Right atrium auricular region (tissue), 2 donors: ENCODE results near the gene ELF2. TPM values are rescaled to one million over a fixed set of nuclear protein-coding genes. Genes with fewer than 3 reads are reported as not detected.

ENCODE experiments used
- DNase-seq: peaks from one replicate; pipeline ENCODE4 v3.0.0-alpha.2; 2019; ENCODE audit warnings: low spot score
- H3K27ac ChIP-seq, 2 donors: fragments of 200-600 bp; sonication (generic); 1 replicate in 1 of 2; 2 replicates in 1 of 2; pipeline ENCODE4 v1.5.1; 2016 to 2019
- H3K27me3 ChIP-seq, 2 donors: fragments of 200-600 bp; sonication (generic); one replicate each; pipeline versions ENCODE4 v1.5.1 to v1.6.0; 2017 to 2019
- H3K36me3 ChIP-seq: fragments of 200-600 bp; sonication (generic); one replicate; pipeline ENCODE4 v1.5.1; 2016
- H3K4me1 ChIP-seq, 2 donors: fragments of 200-600 bp; sonication (generic); one replicate each; pipeline versions ENCODE4 v1.5.1 to v1.6.0; 2017 to 2019
- H3K4me3 ChIP-seq, 2 donors: fragments of 200-600 bp; sonication (generic); 1 replicate in 1 of 2; 2 replicates in 1 of 2; pipeline ENCODE4 v1.5.1; 2017 to 2019; ENCODE audit warnings: mild to moderate bottlenecking in 1 of 2, moderate library complexity in 1 of 2
- H3K9me3 ChIP-seq, 2 donors: fragments of 200-600 bp; sonication (generic); one replicate each; pipeline ENCODE4 v1.5.1; 2019
- CTCF ChIP-seq, 2 donors: fragments of 200-600 bp; sonication (generic); IDR thresholded peaks; one replicate each; pipeline ENCODE4 v1.5.1; 2019; ENCODE audit warnings: antibody characterized with exemption in 2 of 2
- total RNA-seq, 2 donors: library from RNA; depleted of rRNA; stranded (reverse); fragments of >200 nt; gene quantifications; one replicate each; pipeline ENCODE4 v1.1.0, GENCODE V29; 2016

Gene ELF2
- total RNA-seq, 2 donors from 2014 or later = 32.2 to 32.3 TPM

GRCh38 chr4:139085141-139085540 lies 91.9 kb downstream of the ELF2 start:
- peak overlapping the region; percentile 94 to 97 for H3K27ac ChIP-seq
- no peak for DNase-seq
- peak in 1 of 2 donors; percentile 41 for TF ChIP-seq CTCF (IDR thresholded peaks at IDR 0.05)
- no peaks in the 10 kb centered on the region for H3K27me3 ChIP-seq
- peaks cover 0 to 26% of the 10 kb centered on the region in 2 donors for H3K4me1 ChIP-seq
- no peaks in the 10 kb centered on the region for H3K9me3 ChIP-seq
- H3K36me3 ChIP-seq = no peaks in the 10 kb centered on the region
- H3K4me3 ChIP-seq = peak overlapping the region; percentile 72 to 74

GRCh38 chr4:139084804-139085093 lies 92.3 kb downstream of the ELF2 start:
- Histone ChIP-seq H3K27ac (peak overlapping the region; percentile 94 to 97), H3K4me3 (peak overlapping the region; percentile 72 to 74), H3K36me3 (no peaks in the 10 kb centered on the region), H3K27me3 (no peaks in the 10 kb centered on the region), H3K9me3 (no peaks in the 10 kb centered on the region), H3K4me1 (peaks cover 0 to 28% of the 10 kb centered on the region in 2 donors)
- TF ChIP-seq CTCF (IDR thresholded peaks at IDR 0.05) = no peak
- no peak for DNase-seq

- H3K9me3 ChIP-seq = no peaks in the 10 kb centered on the region
- peak overlapping the region; percentile 94 to 97 for H3K27ac ChIP-seq
- no peaks in the 10 kb centered on the region for H3K27me3 ChIP-seq
- no peaks in the 10 kb centered on the region for H3K36me3 ChIP-seq
- TF ChIP-seq CTCF (IDR thresholded peaks at IDR 0.05) = peak; percentile 18 to 61
- peaks cover 0 to 34% of the 10 kb centered on the region in 2 donors for H3K4me1 ChIP-seq
- H3K4me3 ChIP-seq = peak overlapping the region; percentile 72 to 74
- DNase-seq = peak; percentile 89
Observed at GRCh38 chr4:139083956-139084803, 92.8 kb downstream of the ELF2 start.

GRCh38 chr4:139083607-139083955 lies 93.4 kb downstream of the ELF2 start:
- Histone ChIP-seq H3K36me3 (no peaks in the 10 kb centered on the region), H3K27me3 (no peaks in the 10 kb centered on the region), H3K9me3 (no peaks in the 10 kb centered on the region), H3K4me1 (peaks cover 0 to 36% of the 10 kb centered on the region in 2 donors), H3K27ac (peak overlapping the region; percentile 94 to 97), H3K4me3 (peak overlapping the region; percentile 72 to 74)
- peak; percentile 63 for DNase-seq
- peak in 1 of 2 donors; percentile 42 for TF ChIP-seq CTCF (IDR thresholded peaks at IDR 0.05)

GRCh38 chr4:139082750-139083606 lies 94.0 kb downstream of the ELF2 start:
- Histone ChIP-seq H3K36me3 (no peaks in the 10 kb centered on the region), H3K27ac (peak overlapping the region; percentile 94 to 97), H3K4me3 (peak overlapping the region; percentile 72 to 74), H3K27me3 (no peaks in the 10 kb centered on the region), H3K9me3 (no peaks in the 10 kb centered on the region), H3K4me1 (peaks cover 0 to 40% of the 10 kb centered on the region in 2 donors)
- DNase-seq = peak; percentile 97
- no peak for TF ChIP-seq CTCF (IDR thresholded peaks at IDR 0.05)
